HCT116 (cell line): Measurements from ENCODE around the gene PBX2. TPM values are rescaled to one million over a fixed set of nuclear protein-coding genes. Genes with fewer than 3 reads are reported as not detected.
A peak's percentile ranks its signal among the peaks of the same experiment; 100 is the strongest.

Experiments
- ATAC-seq: fragments of 200-7000 bp; cut with Tn5 transposase; 2 replicates; pipeline ENCODE4 v1.9.1; 2020; ENCODE audit warnings: mild to moderate bottlenecking, moderate library complexity
- BruUV-seq: library from RNA; stranded (reverse); fragments of 400-500 nt; replicated peaks from 2 replicates; lab custom pipeline; 2021; lab: Mats Ljungman, UMichigan
- CTCF ChIA-PET: fragments of 300-600 bp; sonication (Branson Sonifier 250); formaldehyde crosslinking; loops from one replicate; lab custom pipeline; 2021; ENCODE audit warnings: antibody characterized with exemption; lab: Charles Lee
- POLR2A ChIA-PET: fragments of 300-600, 350-600 bp; sonication (Branson Sonifier 250); formaldehyde crosslinking; loops from one replicate; lab custom pipeline; 2021; ENCODE audit warnings: antibody characterized with exemption; lab: Charles Lee
- RAD21 ChIA-PET, 2 experiments: fragments of 300-600 bp; sonication (Branson Sonifier 250); formaldehyde crosslinking; loops; one replicate each; lab custom pipeline; 2023; ENCODE audit warnings: low total read pairs in 2 of 2; ENCODE audit not compliant: uncharacterized antibody in 2 of 2, unreplicated experiment in 2 of 2, low non-redundant PET in 1 of 2; lab: Charles Lee
- DNase-seq: peaks from one replicate; pipeline ENCODE4 v3.0.0-alpha.2; 2010; ENCODE audit warnings: low read depth, low spot score
- H2AFZ ChIP-seq: fragments of 200-600 bp; shearing (Covaris generic), sonication (generic); 2 replicates; pipeline ENCODE4 v1.6.1; 2017; ENCODE audit warnings: low read depth, mixed run types, mixed read lengths, antibody characterized with exemption, low read length; ENCODE audit not compliant: poor library complexity, severe bottlenecking
- H3K27ac ChIP-seq: 2 replicates; pipeline ENCODE4 v1.5.1; 2012; ENCODE audit warnings: low read depth, low read length
- H3K27me3 ChIP-seq: fragments of 200-600 bp; sonication (generic); 2 replicates; pipeline ENCODE4 v1.6.1; 2016; ENCODE audit warnings: mixed run types, low read length, mixed read lengths; ENCODE audit not compliant: insufficient read depth
- H3K36me3 ChIP-seq, 2 experiments: fragments of 200-500 bp in 1 of 2; fragments of 200-600 bp in 1 of 2; sonication (Bioruptor generic) in 1 of 2; sonication (generic) in 1 of 2; 2 replicates each; pipeline versions ENCODE4 v1.5.1 to v1.6.1; 2014 to 2016; ENCODE audit warnings: low read length in 2 of 2, inconsistent platforms in 1 of 2, mixed read lengths in 1 of 2, mixed run types in 1 of 2; ENCODE audit not compliant: insufficient read depth in 2 of 2, control insufficient read depth in 1 of 2
- H3K4me1 ChIP-seq, 2 experiments: fragments of 200-600 bp in 1 of 2; sonication (generic) in 1 of 2; 2 replicates each; pipeline versions ENCODE4 v1.5.1 to v1.6.1; 2012 to 2017; ENCODE audit warnings: low read length in 2 of 2, inconsistent platforms in 1 of 2, mild to moderate bottlenecking in 1 of 2, mixed read lengths in 1 of 2, mixed run types in 1 of 2, moderate library complexity in 1 of 2; ENCODE audit not compliant: insufficient read depth in 2 of 2, control insufficient read depth in 1 of 2
- H3K4me2 ChIP-seq: fragments of 200-600 bp; sonication (generic); 2 replicates; pipeline ENCODE4 v1.6.1; 2017; ENCODE audit warnings: mixed run types, low read length, mixed read lengths
- H3K4me3 ChIP-seq, 2 experiments: fragments of 200-600 bp in 1 of 2; sonication (generic) in 1 of 2; replicated peaks in 1 of 2; 2 replicates each; pipeline ENCODE4 v1.5.1; 2011 to 2016; ENCODE audit warnings: low read length in 2 of 2, control low read depth in 1 of 2, low read depth in 1 of 2, mild to moderate bottlenecking in 1 of 2, mixed read lengths in 1 of 2, mixed run types in 1 of 2
- H3K79me2 ChIP-seq: fragments of 200-600 bp; sonication (generic); 2 replicates; pipeline ENCODE4 v1.6.1; 2017; ENCODE audit warnings: mild to moderate bottlenecking, mixed run types, low read length, moderate library complexity, mixed read lengths; ENCODE audit not compliant: insufficient read depth
- H3K9ac ChIP-seq: fragments of 200-600 bp; sonication (generic); 2 replicates; pipeline ENCODE4 v1.6.1; 2016; ENCODE audit warnings: low read length, mixed read lengths
- H3K9me2 ChIP-seq: fragments of 200-600 bp; sonication (generic), shearing (Covaris generic); 2 replicates; pipeline ENCODE4 v1.6.1; 2017; ENCODE audit warnings: mixed run types, mild to moderate bottlenecking, moderate library complexity; ENCODE audit not compliant: insufficient read depth
- H3K9me3 ChIP-seq, 2 experiments: fragments of 200-500 bp in 1 of 2; fragments of 200-600 bp in 1 of 2; sonication (Bioruptor generic) in 1 of 2; sonication (generic) in 1 of 2; 2 replicates each; pipeline ENCODE4 v1.6.1; 2014 to 2017; ENCODE audit warnings: low read length in 2 of 2, mixed read lengths in 2 of 2, inconsistent platforms in 1 of 2, low read depth in 1 of 2, mild to moderate bottlenecking in 1 of 2, mixed run types in 1 of 2, moderate library complexity in 1 of 2; ENCODE audit not compliant: control insufficient read depth in 1 of 2, insufficient read depth in 1 of 2
- H4K20me1 ChIP-seq: fragments of 200-600 bp; sonication (generic), shearing (Covaris generic); 2 replicates; pipeline ENCODE4 v1.6.1; 2017; ENCODE audit warnings: mixed run types, mild to moderate bottlenecking, moderate library complexity; ENCODE audit not compliant: insufficient read depth
- CTCF ChIP-seq, 3 experiments: fragments of 200-600 bp in 1 of 3; sonication (generic) in 1 of 3; IDR thresholded peaks in 2 of 3; conservative IDR thresholded peaks in 1 of 3; 2 replicates each; pipeline ENCODE4 v1.5.1; 2012 to 2017; ENCODE audit warnings: low read depth in 2 of 3, low read length in 2 of 3, antibody characterized with exemption in 1 of 3, borderline replicate concordance in 1 of 3, control low read depth in 1 of 3, mild to moderate bottlenecking in 1 of 3, mixed read lengths in 1 of 3, mixed run types in 1 of 3, moderate library complexity in 1 of 3; ENCODE audit not compliant: insufficient read depth in 1 of 3
- EZH2phosphoT487 ChIP-seq: fragments of 200-600 bp; IDR thresholded peaks from 2 replicates; pipeline ENCODE4 v1.6.1; 2018; ENCODE audit warnings: antibody characterized with exemption, borderline replicate concordance
- FOSL1 ChIP-seq: IDR thresholded peaks from 2 replicates; pipeline ENCODE4 v1.6.1; 2012; ENCODE audit warnings: low read depth
- JUND ChIP-seq: IDR thresholded peaks from 2 replicates; pipeline ENCODE4 v1.6.1; 2012
- MAX ChIP-seq: IDR thresholded peaks from 2 replicates; pipeline ENCODE4 v1.6.1; 2012
- RAD21 ChIP-seq: IDR thresholded peaks from 2 replicates; pipeline ENCODE4 v1.6.1; 2012; ENCODE audit warnings: low read depth, mild to moderate bottlenecking
- intact Hi-C: fragments of 100-400 bp; cut with micrococcal nuclease; formaldehyde crosslinking; loops from 2 replicates; pipeline ENCODE4 v1.10.0; 2022
- total RNA-seq: library from RNA; stranded (reverse); gene quantifications from one replicate; pipeline ENCODE4 v1.2.1, GENCODE V29; 2021; ENCODE audit not compliant: unreplicated experiment

Gene PBX2
- total RNA-seq, 1 experiment from 2014 or later = 79.0 TPM

- DNase-seq = no peak
- ChIA-PET RAD21 (no interaction called here), CTCF (interaction anchor here (0.8 kb wide), 1 partner anchor 151 kb away, joined by 3 read pairs; no protein-coding TSS in a partner anchor), POLR2A (no interaction called here)
- Histone ChIP-seq H3K79me2 (no peaks in the 10 kb centered on the region), H3K36me3 (no peaks in the 10 kb centered on the region), H3K27ac (no peak overlapping the region), H3K9me3 (no peaks in the 10 kb centered on the region), H3K9me2 (no peaks in the 10 kb centered on the region), H3K27me3 (no peaks in the 10 kb centered on the region), H2AFZ (no peak overlapping the region), H3K4me1 (peaks cover 17 to 34% of the 10 kb centered on the region in 2 experiments), H3K4me2 (no peak overlapping the region), H3K9ac (no peak overlapping the region), H3K4me3 (no peak overlapping the region), H4K20me1 (no peaks in the 10 kb centered on the region)
- TF ChIP-seq RAD21 (no peak), FOSL1 (no peak), EZH2phosphoT487 (no peak), MAX (no peak)
- BruUV-seq = no TSS peak
- intact Hi-C loops = no loop called here
- ATAC-seq = no peak
Observed at GRCh38 chr6:32198345-32198696, 8.3 kb upstream of the PBX2 start.

GRCh38 chr6:32196682-32197616 lies 6.9 kb upstream of the PBX2 start:
- H3K4me2 ChIP-seq = peak overlapping the region; percentile 89
- POLR2A ChIA-PET = no interaction called here
- TF ChIP-seq CTCF (IDR thresholded peaks at IDR 0.05 in 2 of 3, conservative IDR thresholded peaks at IDR 0.05 in 1 of 3; ENCODE audit: borderline replicate concordance in 1 of 3, insufficient read depth in 1 of 3, low read depth in 2 of 3, low read length in 2 of 3) (0 out of 6 replicates have a peak, but pooled peaks of 1 of the 3 experiments have one; percentile 4), JUND (no peak)
- CTCF ChIA-PET = interaction anchor here (0.8 kb wide), 1 partner anchor 149 kb away, joined by 3 read pairs; no protein-coding TSS in a partner anchor
- no peak overlapping the region for H2AFZ ChIP-seq
- peak overlapping the region; percentile 99 for H3K27ac ChIP-seq
- intact Hi-C loops = loop anchor here (1.0 kb wide), 1 partner anchor 67 kb away; the partner anchor contains the start of gene FKBPL
- RAD21 ChIA-PET = no interaction called here
- ATAC-seq = no peak
- no peaks in the 10 kb centered on the region for H3K27me3 ChIP-seq
- BruUV-seq = no TSS peak
- peak overlapping the region; percentile 70 to 76 for H3K4me3 ChIP-seq
- H4K20me1 ChIP-seq = no peaks in the 10 kb centered on the region
- no peaks in the 10 kb centered on the region for H3K9me2 ChIP-seq
- H3K9ac ChIP-seq = peak overlapping the region; percentile 97
- DNase-seq = no peak
- H3K36me3 ChIP-seq = no peaks in the 10 kb centered on the region
- no peaks in the 10 kb centered on the region for H3K79me2 ChIP-seq
- no peaks in the 10 kb centered on the region for H3K9me3 ChIP-seq
- peaks cover 21 to 45% of the 10 kb centered on the region in 2 experiments for H3K4me1 ChIP-seq
